ENCODE data around the gene PEX14.

PEX14 gene

DNA sequence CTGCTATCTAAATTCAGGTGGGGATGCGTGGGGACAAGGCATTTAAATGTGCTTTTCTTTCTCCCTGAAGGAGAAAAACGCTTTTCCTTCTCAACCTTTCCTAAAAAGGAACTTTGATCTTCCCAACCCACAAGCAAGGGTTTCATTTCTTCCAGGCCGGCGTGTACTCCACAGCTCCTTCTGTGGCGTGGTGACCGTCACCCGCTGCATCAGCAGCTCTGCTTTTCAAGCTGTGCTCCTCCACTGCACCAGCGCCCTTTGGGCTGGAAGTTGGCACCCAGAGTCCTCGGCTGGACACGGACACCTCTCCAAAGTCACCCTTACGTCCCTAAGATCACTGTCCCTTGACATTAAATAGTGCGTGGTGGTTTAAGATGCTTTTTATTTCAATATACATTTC, 54.3 kb downstream of the PEX14 start:
- DNase-seq (ENCODE audit: insufficient read length, low spot score) (no peak), FAIRE-seq (no peak)
- TF ChIP-seq CTCF (IDR thresholded peaks at IDR 0.05; ENCODE audit: insufficient read depth, missing control alignments): no peak

DNA sequence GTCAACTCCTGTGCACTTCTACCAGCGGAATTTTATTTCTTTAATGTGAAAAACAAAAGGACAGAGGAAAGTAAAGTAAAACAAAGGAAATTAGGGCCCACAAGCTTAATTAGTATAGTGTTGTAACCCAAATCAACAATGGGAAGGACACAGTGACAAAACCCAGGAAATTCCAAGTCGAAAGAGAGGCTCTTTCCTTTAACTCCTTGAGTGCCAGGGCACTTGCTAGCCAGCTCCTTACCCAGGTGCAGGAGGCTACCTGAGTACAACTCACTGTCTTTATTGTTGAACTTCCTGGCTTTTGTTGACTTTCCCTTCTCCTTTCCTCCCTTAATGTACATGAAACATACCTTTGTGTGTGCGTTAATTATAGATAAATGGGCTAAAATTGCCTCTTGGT, 55.0 kb downstream of the PEX14 start:
- no peak for FAIRE-seq
- no peak for DNase-seq (ENCODE audit: insufficient read length, low spot score)
- no peak for TF ChIP-seq CTCF (IDR thresholded peaks at IDR 0.05; ENCODE audit: insufficient read depth, missing control alignments)

- peak; percentile 35 for TF ChIP-seq CTCF (IDR thresholded peaks at IDR 0.05; ENCODE audit: insufficient read depth, missing control alignments)
- DNase-seq (ENCODE audit: insufficient read length, low spot score) (no peak), FAIRE-seq (no peak)
Observed at GRCh38 chr1:10530281-10530740, 55.6 kb downstream of the PEX14 start.

DNA sequence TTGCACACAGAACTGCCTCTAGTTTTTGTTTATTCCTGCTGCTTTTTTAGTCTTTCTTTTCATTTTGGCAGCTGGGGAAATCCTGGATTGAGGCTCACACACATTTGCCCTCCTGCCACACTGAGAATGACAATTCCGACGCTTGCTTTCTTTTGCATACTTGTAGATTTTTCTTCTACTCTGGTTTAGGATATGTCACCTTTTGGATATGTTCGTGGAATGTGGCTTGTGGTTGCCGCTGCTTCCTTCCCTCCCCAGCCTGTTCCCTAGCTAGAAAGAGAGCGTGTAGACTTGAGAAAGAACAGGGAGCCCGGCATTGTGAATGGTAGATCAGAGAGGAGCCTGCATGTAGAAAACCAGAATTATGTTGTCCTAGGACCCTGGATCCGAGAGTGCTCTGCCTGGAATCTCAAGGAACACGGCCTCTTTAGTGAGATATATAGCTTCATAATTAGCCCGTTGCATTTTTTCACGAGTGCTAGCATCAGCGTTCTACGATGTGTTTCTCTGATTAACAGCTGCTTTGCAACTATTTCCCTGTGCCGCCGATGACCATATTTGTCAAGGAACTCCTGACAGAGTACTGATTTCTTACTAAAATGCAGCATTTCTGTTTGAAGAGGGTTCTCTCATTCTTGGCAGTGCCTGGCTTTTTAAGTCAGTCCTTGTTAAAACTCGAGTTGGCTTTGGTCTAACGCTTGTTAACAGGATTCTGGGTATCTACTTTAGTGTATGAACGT, 56.2 kb downstream of the PEX14 start:
- DNase-seq (ENCODE audit: insufficient read length, low spot score) (no peak), FAIRE-seq (no peak)
- TF ChIP-seq CTCF (IDR thresholded peaks at IDR 0.05; ENCODE audit: insufficient read depth, missing control alignments): no peak

- FAIRE-seq (no peak), DNase-seq (ENCODE audit: insufficient read length, low spot score) (no peak)
- TF ChIP-seq CTCF (IDR thresholded peaks at IDR 0.05; ENCODE audit: insufficient read depth, missing control alignments): no peak
Observed at GRCh38 chr1:10532362-10532761, 57.6 kb downstream of the PEX14 start.

DNA sequence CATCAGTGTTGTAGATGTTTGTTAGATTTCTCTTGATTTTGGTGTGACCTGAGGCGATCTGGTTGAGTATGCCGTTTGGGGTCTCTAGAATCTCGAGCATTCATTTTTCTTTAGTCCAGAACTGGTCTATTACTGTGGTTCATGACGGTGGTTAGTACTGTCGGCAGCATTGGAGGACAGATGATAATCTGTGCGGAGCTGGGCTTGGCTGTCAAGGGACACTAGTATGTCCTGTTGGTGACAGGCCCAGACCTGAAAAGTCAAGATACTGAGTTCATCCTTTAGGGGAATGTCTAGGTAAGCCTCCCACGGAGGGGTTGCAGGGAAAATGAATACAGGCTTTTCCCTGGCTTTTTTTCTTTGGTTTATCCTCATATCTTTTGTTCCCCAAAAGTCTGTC, 59.8 kb downstream of the PEX14 start:
- no peak for TF ChIP-seq CTCF (IDR thresholded peaks at IDR 0.05; ENCODE audit: insufficient read depth, missing control alignments)
- DNase-seq (ENCODE audit: insufficient read length, low spot score): no peak
- FAIRE-seq: no peak

GRCh38 chr1:10536133-10536770, 61.5 kb downstream of the PEX14 start:
- TF ChIP-seq CTCF (IDR thresholded peaks at IDR 0.05; ENCODE audit: insufficient read depth, missing control alignments): no peak
- FAIRE-seq (no peak), DNase-seq (ENCODE audit: insufficient read length, low spot score) (no peak)

Data from D721Med (cell line).